PC-9 (cell line): ENCODE data around the gene NLRP13. TPM values are rescaled to one million over a fixed set of nuclear protein-coding genes. Genes with fewer than 3 reads are reported as not detected.
A peak's percentile ranks its signal among the peaks of the same experiment; 100 is the strongest.

Source experiments
- BruUV-seq: library from RNA; stranded (reverse); fragments of 400-500 nt; replicated peaks from 2 replicates; lab custom pipeline; 2021; lab: Mats Ljungman, UMichigan
- CTCF ChIA-PET: fragments of 300-600 bp; sonication (Branson Sonifier 250); formaldehyde crosslinking; loops from one replicate; lab custom pipeline; 2022; ENCODE audit warnings: antibody characterized with exemption; lab: Charles Lee
- POLR2A ChIA-PET: fragments of 300-600 bp; sonication (Branson Sonifier 250); formaldehyde crosslinking; loops from one replicate; lab custom pipeline; 2022; ENCODE audit warnings: antibody characterized with exemption; ENCODE audit not compliant: unreplicated experiment; lab: Charles Lee
- DNase-seq, 2 experiments: peaks; one replicate each; pipeline versions ENCODE4 v3.0.0 to v3.0.0-alpha.2; 2015 to 2022; ENCODE audit warnings: mixed read lengths in 1 of 2
- H2AFZ ChIP-seq: fragments of 200-600 bp; sonication (generic); 2 replicates; pipeline ENCODE4 v1.8.1; 2017; ENCODE audit warnings: antibody characterized with exemption
- H3F3A ChIP-seq: fragments of 200-600 bp; sonication (generic); 2 replicates; pipeline ENCODE4 v1.8.1; 2017; ENCODE audit warnings: antibody characterized with exemption, mild to moderate bottlenecking, low read depth; ENCODE audit not compliant: insufficient read depth
- H3K27ac ChIP-seq: fragments of 200-600 bp; sonication (generic); 2 replicates; pipeline ENCODE4 v1.6.1; 2016; ENCODE audit warnings: mixed run types
- H3K27me3 ChIP-seq: fragments of 200-600 bp; sonication (generic); 2 replicates; pipeline ENCODE4 v1.6.1; 2016; ENCODE audit warnings: low read depth, mixed run types; ENCODE audit not compliant: insufficient read depth
- H3K36me3 ChIP-seq: fragments of 200-600 bp; sonication (generic); 2 replicates; pipeline ENCODE4 v1.6.1; 2016; ENCODE audit warnings: low read depth, mixed run types
- H3K4me1 ChIP-seq: fragments of 200-600 bp; sonication (generic); replicated peaks from 2 replicates; pipeline ENCODE4 v1.6.1; 2016; ENCODE audit warnings: mixed run types; ENCODE audit not compliant: insufficient read depth
- H3K4me2 ChIP-seq: fragments of 200-600 bp; sonication (generic); 2 replicates; pipeline ENCODE4 v1.6.1; 2017; ENCODE audit warnings: mixed run types
- H3K4me3 ChIP-seq: fragments of 200-600 bp; sonication (generic); 2 replicates; pipeline ENCODE4 v1.6.1; 2016; ENCODE audit warnings: mixed run types
- H3K79me2 ChIP-seq: fragments of 200-600 bp; sonication (generic); 2 replicates; pipeline ENCODE4 v1.6.1; 2017; ENCODE audit warnings: low read depth, mixed run types
- H3K9me2 ChIP-seq: fragments of 200-600 bp; sonication (generic); 2 replicates; pipeline ENCODE4 v1.8.1; 2017; ENCODE audit warnings: mild to moderate bottlenecking; ENCODE audit not compliant: insufficient read depth
- H3K9me3 ChIP-seq: fragments of 200-600 bp; sonication (generic); 2 replicates; pipeline ENCODE4 v1.8.1; 2016; ENCODE audit warnings: low read depth; ENCODE audit not compliant: insufficient read depth
- H4K20me1 ChIP-seq: fragments of 200-600 bp; sonication (generic); 2 replicates; pipeline ENCODE4 v1.8.1; 2017; ENCODE audit not compliant: insufficient read depth
- CTCF ChIP-seq: fragments of 200-600 bp; sonication (generic); conservative IDR thresholded peaks from 2 replicates; pipeline ENCODE4 v1.6.1; 2017; ENCODE audit warnings: mixed run types, antibody characterized with exemption, mild to moderate bottlenecking, moderate library complexity
- EZH2 ChIP-seq: fragments of 200-600 bp; sonication (generic); IDR thresholded peaks from 2 replicates; pipeline ENCODE4 v1.8.0; 2017; ENCODE audit warnings: antibody characterized with exemption, low read depth
- intact Hi-C: fragments of 100-400 bp; cut with micrococcal nuclease; formaldehyde crosslinking; loops from one replicate; pipeline ENCODE4 v1.10.0; 2022; ENCODE audit not compliant: unreplicated experiment
- total RNA-seq: library from RNA; stranded (reverse); gene quantifications from 2 replicates; pipeline ENCODE4 v1.2.3, GENCODE V29; 2021

The NLRP13 gene
- total RNA-seq, 1 experiment from 2014 or later: not detected

GRCh38 chr19:55857149-55857548 is 75.0 kb downstream of the NLRP13 start:
- Histone ChIP-seq H2AFZ (no peak overlapping the region), H3F3A (no peaks in the 10 kb centered on the region), H3K27ac (no peak overlapping the region), H3K4me1 (no peaks in the 10 kb centered on the region), H3K9me3 (0 out of 2 replicates have a peak, but pooled peaks cover 2% of the 10 kb centered on the region), H3K36me3 (no peaks in the 10 kb centered on the region), H3K79me2 (no peaks in the 10 kb centered on the region), H3K27me3 (peaks cover 93% of the 10 kb centered on the region), H4K20me1 (no peaks in the 10 kb centered on the region), H3K4me2 (no peak overlapping the region), H3K4me3 (no peak overlapping the region), H3K9me2 (no peaks in the 10 kb centered on the region)
- no TSS peak for BruUV-seq
- ChIA-PET POLR2A (interaction anchor here (0.6 kb wide), 1 partner anchor 322 kb away, joined by 5 read pairs; no protein-coding TSS in a partner anchor), CTCF (interaction anchor here (0.6 kb wide), 1 partner anchor 1172 kb away, joined by 3 read pairs; no protein-coding TSS in a partner anchor)
- DNase-seq: peak in 1 of 2 experiments; percentile 32
- intact Hi-C loops: no loop called here
- no peak for TF ChIP-seq CTCF
- no peak for TF ChIP-seq EZH2

- H3K4me2 ChIP-seq: no peak overlapping the region
- no peak overlapping the region for H2AFZ ChIP-seq
- CTCF ChIA-PET: no interaction called here
- no peak overlapping the region for H3K27ac ChIP-seq
- H3K4me1 ChIP-seq: no peaks in the 10 kb centered on the region
- H3K27me3 ChIP-seq: peaks cover 74% of the 10 kb centered on the region
- 0 out of 2 replicates have a peak, but pooled peaks cover 5% of the 10 kb centered on the region for H3K9me3 ChIP-seq
- no peak overlapping the region for H3K4me3 ChIP-seq
- H4K20me1 ChIP-seq: no peaks in the 10 kb centered on the region
- POLR2A ChIA-PET: no interaction called here
- no peaks in the 10 kb centered on the region for H3F3A ChIP-seq
- intact Hi-C loops: no loop called here
- peak in 1 of 2 experiments; percentile 26 for DNase-seq
- H3K36me3 ChIP-seq: no peaks in the 10 kb centered on the region
- no peaks in the 10 kb centered on the region for H3K79me2 ChIP-seq
- BruUV-seq: no TSS peak
- no peaks in the 10 kb centered on the region for H3K9me2 ChIP-seq
- TF ChIP-seq EZH2: no peak
- no peak for TF ChIP-seq CTCF
Observed at GRCh38 chr19:55855160-55855559, 77.0 kb downstream of the NLRP13 start.

Other genes with a start within 250 kb of the NLRP13 start
- not detected in 2 replicates for gene NLRP9, start 193.9 kb downstream of the NLRP13 start, total RNA-seq
- not detected in 2 replicates for gene RFPL4A, start 173.2 kb downstream of the NLRP13 start, total RNA-seq
- not detected in 2 replicates for gene RFPL4AL1, start 163.2 kb downstream of the NLRP13 start, total RNA-seq
- gene NLRP11, start 100.3 kb downstream of the NLRP13 start, total RNA-seq: not detected in 2 replicates
- 1.6 and 1.7 TPM in 2 replicates for gene NLRP4, start 95.8 kb downstream of the NLRP13 start, total RNA-seq
- gene NLRP8, start 15.5 kb upstream of the NLRP13 start, total RNA-seq: not detected in 2 replicates
- not detected in 2 replicates for gene NLRP5, start 54.4 kb upstream of the NLRP13 start, total RNA-seq
- 51.4 and 51.5 TPM in 2 replicates for gene ZNF787, start 189.0 kb upstream of the NLRP13 start, total RNA-seq
- 50.5 and 74.2 TPM in 2 replicates for gene ZNF444, start 209.0 kb upstream of the NLRP13 start, total RNA-seq
- not detected in 2 replicates for gene GALP, start 243.7 kb upstream of the NLRP13 start, total RNA-seq